ENCODE measurements around the gene SETD3. TPM values are rescaled to one million over a fixed set of nuclear protein-coding genes. Genes with fewer than 3 reads are reported as not detected.

SETD3 gene
- total and polyA plus RNA-seq, 8 donors: 36.3 to 78.7 (median 40.5) TPM

- ATAC-seq (no peak), DNase-seq (peak in 1 of 4 donors; percentile 60)
- Histone ChIP-seq H3K27ac (peak overlapping the region in 1 of 2 donors; percentile 40), H3K36me3 (no peaks in the 10 kb centered on the region), H3K4me1 (peaks cover 4 to 34% of the 10 kb centered on the region in 2 donors), H3K9me3 (no peaks in the 10 kb centered on the region), H3K27me3 (no peaks in the 10 kb centered on the region), H3K4me3 (no peak overlapping the region)
- TF ChIP-seq, protein P1, sequence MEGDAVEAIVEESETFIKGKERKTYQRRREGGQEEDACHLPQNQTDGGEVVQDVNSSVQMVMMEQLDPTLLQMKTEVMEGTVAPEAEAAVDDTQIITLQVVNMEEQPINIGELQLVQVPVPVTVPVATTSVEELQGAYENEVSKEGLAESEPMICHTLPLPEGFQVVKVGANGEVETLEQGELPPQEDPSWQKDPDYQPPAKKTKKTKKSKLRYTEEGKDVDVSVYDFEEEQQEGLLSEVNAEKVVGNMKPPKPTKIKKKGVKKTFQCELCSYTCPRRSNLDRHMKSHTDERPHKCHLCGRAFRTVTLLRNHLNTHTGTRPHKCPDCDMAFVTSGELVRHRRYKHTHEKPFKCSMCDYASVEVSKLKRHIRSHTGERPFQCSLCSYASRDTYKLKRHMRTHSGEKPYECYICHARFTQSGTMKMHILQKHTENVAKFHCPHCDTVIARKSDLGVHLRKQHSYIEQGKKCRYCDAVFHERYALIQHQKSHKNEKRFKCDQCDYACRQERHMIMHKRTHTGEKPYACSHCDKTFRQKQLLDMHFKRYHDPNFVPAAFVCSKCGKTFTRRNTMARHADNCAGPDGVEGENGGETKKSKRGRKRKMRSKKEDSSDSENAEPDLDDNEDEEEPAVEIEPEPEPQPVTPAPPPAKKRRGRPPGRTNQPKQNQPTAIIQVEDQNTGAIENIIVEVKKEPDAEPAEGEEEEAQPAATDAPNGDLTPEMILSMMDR (IDR thresholded peaks at IDR 0.05): no peak
- intact Hi-C loops (cut with DNase I): loop anchor here (5.0 to 10.0 kb wide), 2 partner anchors 99 to 107 kb away; no protein-coding TSS in a partner anchor
Observed at GRCh38 chr14:99525699-99526080, 45.0 kb upstream of the SETD3 start.

DNA sequence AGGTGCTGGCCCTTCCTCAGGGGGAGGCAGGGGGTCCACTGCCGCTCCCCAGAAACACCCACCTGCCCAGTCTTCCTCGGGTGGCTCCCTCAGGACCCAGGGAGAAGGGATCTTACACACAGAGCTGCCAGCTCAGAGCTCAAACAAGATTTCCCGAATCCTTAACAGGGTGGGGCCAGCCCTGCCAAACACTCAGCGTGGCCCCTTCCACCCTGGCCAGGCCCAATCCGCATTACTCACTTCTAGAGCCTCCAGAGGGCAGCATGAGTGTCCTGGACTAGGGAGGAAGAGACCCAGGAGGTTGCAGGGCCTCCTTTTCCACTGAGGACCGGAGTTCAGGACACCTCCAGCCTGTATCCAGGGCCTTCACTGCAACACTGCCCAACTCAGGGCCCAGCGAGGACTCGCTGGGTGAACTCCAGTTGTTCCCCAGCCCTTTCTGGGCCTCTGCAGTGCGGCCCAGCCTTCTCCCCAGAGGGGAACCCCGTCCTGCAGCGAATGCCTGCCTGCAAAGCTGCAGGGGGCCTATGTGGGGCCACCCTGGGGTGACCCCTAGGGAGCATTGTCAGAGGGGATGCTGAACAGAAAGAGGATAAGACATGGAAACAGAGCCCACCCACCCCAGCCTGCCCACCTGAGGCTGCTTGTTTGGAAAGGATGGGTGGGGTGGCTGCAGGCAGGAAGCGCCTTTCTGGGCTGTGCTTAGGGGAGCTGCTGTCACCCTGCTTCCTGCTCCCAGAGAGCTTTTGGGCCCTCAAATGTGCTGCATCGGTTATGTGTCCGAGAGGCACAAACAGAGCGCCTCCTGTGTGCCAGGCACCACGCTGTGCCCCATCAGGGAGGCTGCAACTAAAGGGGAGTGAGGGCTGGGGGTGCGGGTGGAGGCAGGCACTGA lies 44.4 kb upstream of the SETD3 start:
- Histone ChIP-seq H3K9me3 (no peaks in the 10 kb centered on the region), H3K4me3 (no peak overlapping the region), H3K4me1 (peaks cover 4 to 34% of the 10 kb centered on the region in 2 donors), H3K27me3 (no peaks in the 10 kb centered on the region), H3K27ac (peak overlapping the region in 1 of 2 donors; percentile 40), H3K36me3 (no peaks in the 10 kb centered on the region)
- peak in 1 of 4 donors; percentile 62 for DNase-seq
- peak; percentile 81 for ATAC-seq
- TF ChIP-seq, protein P1 (IDR thresholded peaks at IDR 0.05): no peak
- intact Hi-C loops (cut with DNase I): loop anchor here (5.0 to 10.0 kb wide), 2 partner anchors 100 to 107 kb away; no protein-coding TSS in a partner anchor

- no peak overlapping the region for H3K4me3 ChIP-seq
- H3K27ac ChIP-seq: peak overlapping the region in 1 of 2 donors; percentile 40
- H3K9me3 ChIP-seq: no peaks in the 10 kb centered on the region
- intact Hi-C loops (cut with DNase I): loop anchor here in 1 of 2 donors (10.0 kb wide), 1 partner anchor 101 kb away; no protein-coding TSS in a partner anchor
- TF ChIP-seq, protein P1 (IDR thresholded peaks at IDR 0.05): no peak
- peak in 1 of 4 donors; percentile 75 for DNase-seq
- H3K36me3 ChIP-seq: no peaks in the 10 kb centered on the region
- ATAC-seq: no peak
- H3K27me3 ChIP-seq: no peaks in the 10 kb centered on the region
- H3K4me1 ChIP-seq: peaks cover 4 to 34% of the 10 kb centered on the region in 2 donors
Observed at GRCh38 chr14:99524091-99524661, 43.5 kb upstream of the SETD3 start.

- no peaks in the 10 kb centered on the region for H3K27me3 ChIP-seq
- no peak overlapping the region for H3K4me3 ChIP-seq
- TF ChIP-seq, protein P1 (IDR thresholded peaks at IDR 0.05): no peak
- H3K9me3 ChIP-seq: no peaks in the 10 kb centered on the region
- intact Hi-C loops (cut with DNase I): loop anchor here in 1 of 2 donors (10.0 kb wide), 1 partner anchor 101 kb away; no protein-coding TSS in a partner anchor
- ATAC-seq (no peak), DNase-seq (no peak)
- peaks cover 4 to 34% of the 10 kb centered on the region in 2 donors for H3K4me1 ChIP-seq
- no peak overlapping the region for H3K27ac ChIP-seq
- H3K36me3 ChIP-seq: no peaks in the 10 kb centered on the region
Observed at GRCh38 chr14:99523704-99524055, 43.0 kb upstream of the SETD3 start.

Measured in left lung (tissue), 10 donors.